Body of pancreas (tissue), 4 donors: ENCODE measurements around the gene HYI. TPM values are rescaled to one million over a fixed set of nuclear protein-coding genes. Genes with fewer than 3 reads are reported as not detected.
A peak's percentile ranks its signal among the peaks of the same experiment; 100 is the strongest.
"Not testable (repeated sequence)": the region's sequence is repeated elsewhere in the genome, so short reads cannot be mapped to it uniquely, and the experiment has no call there.

Experiments
- ATAC-seq: fragments of 150-250 bp; one replicate; pipeline ENCODE4 v1.9.1; 2016
- DNase-seq, 4 donors: peaks; one replicate each; pipeline ENCODE4 v3.0.0-alpha.2; 2019
- H3K27ac ChIP-seq, 4 donors: fragments of 200-600 bp; sonication (generic); 1 replicate in 3 of 4; 2 replicates in 1 of 4; pipeline versions ENCODE4 v1.5.1 to v1.6.1; 2016 to 2019; ENCODE audit warnings: mild to moderate bottlenecking in 1 of 4, mixed read lengths in 1 of 4, moderate library complexity in 1 of 4
- H3K27me3 ChIP-seq, 2 donors: fragments of 200-600 bp; sonication (generic); one replicate each; pipeline ENCODE4 v1.6.0; 2016; ENCODE audit warnings: mild to moderate bottlenecking in 1 of 2
- H3K36me3 ChIP-seq, 2 donors: fragments of 200-600 bp; sonication (generic); replicated peaks in 1 of 2; 2 replicates each; pipeline ENCODE4 v1.5.1; 2016; ENCODE audit warnings: low read depth in 2 of 2; ENCODE audit not compliant: insufficient read depth in 1 of 2
- H3K4me1 ChIP-seq: fragments of 200-600 bp; sonication (generic); one replicate; pipeline ENCODE4 v1.6.0; 2016
- H3K4me3 ChIP-seq, 2 donors: fragments of 200-600 bp; sonication (generic); 1 replicate in 1 of 2; 2 replicates in 1 of 2; pipeline ENCODE4 v1.5.1; 2016 to 2019
- H3K9me3 ChIP-seq, 3 donors: fragments of 200-600 bp; sonication (generic); 1 replicate in 2 of 3; 2 replicates in 1 of 3; pipeline ENCODE4 v1.5.1; 2016
- CTCF ChIP-seq, 7 experiments: fragments of 450-650 bp in 4 of 7; fragments of 200-600 bp in 3 of 7; sonication (generic) in 3 of 7; IDR thresholded peaks; one replicate each; pipeline ENCODE4 v1.5.1; 2016 to 2019; ENCODE audit warnings: antibody characterized with exemption in 7 of 7
- POLR2A ChIP-seq, 3 donors: fragments of 450-650 bp; IDR thresholded peaks; one replicate each; pipeline ENCODE4 v1.6.1; 2016; ENCODE audit warnings: antibody characterized with exemption in 3 of 3, mild to moderate bottlenecking in 2 of 3
- WGBS, 2 donors: methylation state at CpG; one replicate each; pipeline ENCODE4 v1.1.5; 2017; 5-methylcytosine and 5-hydroxymethylcytosine counted together
- intact Hi-C: fragments of 100-400 bp; cut with DNase I; formaldehyde crosslinking; loops from one replicate; pipeline ENCODE4 v1.15.1; 2023
- total RNA-seq, 2 donors: library from RNA; depleted of rRNA; stranded (reverse); fragments of >200 nt; gene quantifications; one replicate each; pipeline ENCODE4 v1.1.0, GENCODE V29; 2016

The HYI gene
- total RNA-seq, 2 donors from 2014 or later: 101 to 157 TPM

- TF ChIP-seq CTCF (IDR thresholded peaks at IDR 0.05): no peak
- Histone ChIP-seq H3K27me3 (no peaks in the 10 kb centered on the region), H3K4me3 (no peak overlapping the region), H3K27ac (no peak overlapping the region), H3K9me3 (no peaks in the 10 kb centered on the region), H3K4me1 (no peaks in the 10 kb centered on the region), H3K36me3 (no peaks in the 10 kb centered on the region)
- ATAC-seq (no peak), DNase-seq (no peak)
- intact Hi-C loops: no loop called here
- WGBS, 2 donors: 90 to 92% methylated on average over 2 of the region's 2 CpGs
These were observed 27.8 kb upstream of the HYI start for GRCh38 chr1:43481491-43481890.

DNA sequence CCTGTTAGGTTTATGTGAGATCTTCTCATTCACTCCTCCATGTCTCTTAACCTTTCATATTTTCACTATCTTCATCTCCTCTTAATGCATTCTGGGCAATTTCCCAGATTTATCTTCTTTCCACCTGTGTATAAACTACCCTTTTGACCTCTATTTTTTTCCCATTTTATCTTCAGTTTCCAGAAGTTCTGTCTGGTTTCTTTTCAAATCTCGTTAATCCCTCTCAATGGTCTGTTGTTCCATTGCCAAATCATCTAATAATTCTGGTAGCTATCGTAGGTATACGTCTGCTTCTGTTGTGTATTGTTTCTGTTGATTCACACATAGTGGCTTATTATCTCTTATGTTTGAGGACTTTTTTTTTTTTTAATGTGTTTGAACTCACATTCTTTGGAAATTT, 25.7 kb upstream of the HYI start:
- no peak for TF ChIP-seq CTCF (IDR thresholded peaks at IDR 0.05)
- TF ChIP-seq POLR2A (IDR thresholded peaks at IDR 0.05): no peak
- 62 to 64% methylated on average over 3 of the region's 3 CpGs for WGBS, 2 donors

GRCh38 chr1:43477716-43478115, 24.0 kb upstream of the HYI start:
- TF ChIP-seq CTCF (IDR thresholded peaks at IDR 0.05) (no peak), POLR2A (IDR thresholded peaks at IDR 0.05) (no peak)
- DNase-seq: no peak
- ATAC-seq: no peak
- intact Hi-C loops: no loop called here
- Histone ChIP-seq H3K27ac (no peak overlapping the region), H3K4me3 (no peak overlapping the region), H3K9me3 (no peaks in the 10 kb centered on the region), H3K36me3 (no peaks in the 10 kb centered on the region), H3K27me3 (no peaks in the 10 kb centered on the region), H3K4me1 (peaks cover 13% of the 10 kb centered on the region)
- WGBS, 2 donors: 86 to 100% methylated on average over 1 of the region's 1 CpG

More for the DNA sequence above, 25.7 kb upstream of the HYI start:
- Histone ChIP-seq H3K36me3 (no peaks in the 10 kb centered on the region), H3K9me3 (no peaks in the 10 kb centered on the region), H3K4me3 (no peak overlapping the region), H3K27me3 (no peaks in the 10 kb centered on the region), H3K27ac (no peak overlapping the region), H3K4me1 (peaks cover 10% of the 10 kb centered on the region)
- ATAC-seq (no peak), DNase-seq (no peak)
- intact Hi-C loops: no loop called here

- intact Hi-C loops: not testable (repeated sequence)
These were observed 22.1 kb upstream of the HYI start for GRCh38 chr1:43475611-43476401.

DNA sequence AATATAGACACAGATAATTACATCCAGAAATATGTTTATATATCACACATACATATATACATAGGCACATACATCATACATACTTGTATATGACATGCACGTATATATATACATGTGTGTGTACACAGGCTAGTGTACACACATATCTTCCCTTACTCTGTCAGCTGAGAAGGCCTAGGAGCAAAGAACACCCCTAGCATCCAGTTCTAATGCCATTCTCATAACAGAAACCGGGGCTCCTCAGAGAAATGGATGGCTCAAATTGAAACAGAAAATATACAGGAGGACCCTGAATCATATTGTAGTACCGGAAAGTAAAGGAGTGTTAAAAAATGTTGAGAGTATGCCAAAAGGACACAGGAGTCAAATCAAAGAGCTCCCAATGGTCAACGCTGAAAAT, 19.7 kb upstream of the HYI start:
- ATAC-seq (no peak), DNase-seq (no peak)
- Histone ChIP-seq H3K27me3 (no peaks in the 10 kb centered on the region), H3K9me3 (no peaks in the 10 kb centered on the region), H3K4me3 (no peak overlapping the region), H3K27ac (peak overlapping the region in 1 of 4 donors; percentile 74), H3K4me1 (peaks cover 18% of the 10 kb centered on the region), H3K36me3 (no peaks in the 10 kb centered on the region)
- intact Hi-C loops: no loop called here
- WGBS, 2 donors: 75 to 82% methylated on average over 4 of the region's 4 CpGs
- no peak for TF ChIP-seq POLR2A (IDR thresholded peaks at IDR 0.05)
- TF ChIP-seq CTCF (IDR thresholded peaks at IDR 0.05): no peak

More at GRCh38 chr1:43475611-43476401, 22.1 kb upstream of the HYI start:
- H3K36me3 ChIP-seq, H3K9me3 ChIP-seq, H3K4me3 ChIP-seq, H3K27me3 ChIP-seq: not testable (repeated sequence)
- WGBS, 2 donors: 61 to 64% methylated on average over 10 of the region's 10 CpGs
- H3K4me1 ChIP-seq: peaks cover 18% of the 10 kb centered on the region
- ATAC-seq: peak; percentile 80
- H3K27ac ChIP-seq: peak overlapping the region in 3 of 4 donors; percentile 60 to 76 (median 66)
- DNase-seq: peak in 2 of 4 donors; percentile 39 to 47

DNA sequence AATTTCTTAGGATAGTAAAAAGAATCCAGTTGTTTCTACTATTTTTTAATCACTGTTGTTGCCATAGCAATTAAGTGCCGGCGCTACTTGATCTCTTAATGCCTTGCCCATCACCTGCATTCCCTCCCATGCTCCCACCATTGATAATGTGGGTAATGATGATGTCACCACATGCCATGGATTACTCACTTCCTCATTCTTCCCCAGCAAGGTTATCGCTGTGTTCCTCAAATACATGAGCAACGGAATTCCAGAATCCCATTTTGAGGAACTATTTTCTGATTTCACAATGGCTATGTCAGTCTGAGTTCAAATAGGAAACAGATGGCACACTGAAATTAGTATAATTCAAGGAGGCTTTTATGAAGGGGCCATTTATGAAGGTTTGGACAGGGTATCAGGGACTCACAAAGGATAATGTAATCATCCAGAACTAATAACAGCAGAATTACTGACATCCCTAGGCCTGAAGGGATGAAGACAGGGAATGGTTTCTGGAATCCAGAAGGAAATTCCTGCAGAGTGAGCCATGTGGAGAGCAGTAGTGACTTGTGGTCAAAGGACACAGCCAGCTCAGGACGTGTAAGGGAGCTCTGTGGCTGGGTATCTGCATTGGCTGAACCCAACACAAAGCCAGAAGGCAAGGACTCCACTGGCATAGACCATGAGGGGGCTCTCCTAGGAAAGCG, 18.9 kb upstream of the HYI start:
- intact Hi-C loops: not testable (repeated sequence)
- 39 to 46% methylated on average over 6 of the region's 6 CpGs for WGBS, 2 donors

More for the DNA sequence above, 18.9 kb upstream of the HYI start:
- Histone ChIP-seq H3K4me1 (peaks cover 18% of the 10 kb centered on the region), H3K27ac (peak overlapping the region; percentile 57 to 83 (median 68))
- H3K9me3 ChIP-seq, H3K4me3 ChIP-seq, H3K27me3 ChIP-seq, H3K36me3 ChIP-seq: not testable (repeated sequence)
- peak; percentile 85 for ATAC-seq
- peak; percentile 38 to 67 (median 52) for DNase-seq
